NCI-H460 (cell line): Measurements from ENCODE around the gene PACSIN1. TPM values are rescaled to one million over a fixed set of nuclear protein-coding genes. Genes with fewer than 3 reads are reported as not detected.
"Not testable (repeated sequence)": the region's sequence is repeated elsewhere in the genome, so short reads cannot be mapped to it uniquely, and the experiment has no call there.

ENCODE experiments used
- DNase-seq: peaks from one replicate; pipeline ENCODE4 v3.0.0-alpha.2; 2016; ENCODE audit warnings: low read depth; ENCODE audit errors: extremely low read depth
- total RNA-seq: library from RNA; depleted of rRNA; stranded (reverse); fragments of >200 nt; shearing (Covaris generic); gene quantifications from 2 replicates; pipeline ENCODE4 v1.2.3, GENCODE V29; 2014

The PACSIN1 gene
- total RNA-seq, 1 experiment from 2014 or later, result 0.07 TPM

- DNase-seq, result no peak
These were observed 7.8 kb upstream of the PACSIN1 start for GRCh38 chr6:34457742-34458735.

GRCh38 chr6:34459899-34460593 lies 5.8 kb upstream of the PACSIN1 start:
- DNase-seq, result peak; percentile 45

GRCh38 chr6:34460796-34461507 lies 4.9 kb upstream of the PACSIN1 start:
- no peak for DNase-seq

GRCh38 chr6:34462010-34462409 lies 3.9 kb upstream of the PACSIN1 start:
- DNase-seq, result no peak

- peak; percentile 38 for DNase-seq
These were observed 3.3 kb upstream of the PACSIN1 start for GRCh38 chr6:34462551-34462971.

GRCh38 chr6:34463299-34463698 lies 2.6 kb upstream of the PACSIN1 start:
- no peak for DNase-seq

GRCh38 chr6:34463849-34464248 lies 2.0 kb upstream of the PACSIN1 start:
- no peak for DNase-seq

- DNase-seq, result no peak
These were observed 638 bp downstream of the PACSIN1 start for GRCh38 chr6:34466242-34467185.

GRCh38 chr6:34468378-34468892 lies 2.6 kb downstream of the PACSIN1 start:
- no peak for DNase-seq

- DNase-seq, result no peak
These were observed 3.6 kb downstream of the PACSIN1 start for GRCh38 chr6:34469499-34469898.

GRCh38 chr6:34472425-34472824 lies 6.5 kb downstream of the PACSIN1 start:
- no peak for DNase-seq

- DNase-seq, result no peak
These were observed 8.1 kb downstream of the PACSIN1 start for GRCh38 chr6:34473967-34474366.

GRCh38 chr6:34474754-34475153 lies 8.9 kb downstream of the PACSIN1 start:
- DNase-seq, result no peak

- DNase-seq, result no peak
These were observed 9.4 kb downstream of the PACSIN1 start for GRCh38 chr6:34475238-34475682.

GRCh38 chr6:34475767-34476328 lies 10.0 kb downstream of the PACSIN1 start:
- no peak for DNase-seq

GRCh38 chr6:34476447-34476846 lies 10.6 kb downstream of the PACSIN1 start:
- no peak for DNase-seq

GRCh38 chr6:34476921-34477320 lies 11.0 kb downstream of the PACSIN1 start:
- DNase-seq, result no peak

GRCh38 chr6:34478796-34479195 lies 12.9 kb downstream of the PACSIN1 start:
- DNase-seq, result no peak

- not testable (repeated sequence) for DNase-seq
These were observed 17.9 kb downstream of the PACSIN1 start for GRCh38 chr6:34483781-34484180.
